Fibroblast of lung (primary cell): ENCODE data around the gene SET. TPM values are rescaled to one million over a fixed set of nuclear protein-coding genes. Genes with fewer than 3 reads are reported as not detected.

Experiments
- DNase-seq, 2 donors: peaks; one replicate each; pipeline versions ENCODE4 v3.0.0 to v3.0.0-alpha.2; 2010; ENCODE audit warnings: low read depth in 2 of 2
- H2AFZ ChIP-seq: 2 replicates; pipeline ENCODE4 v1.5.1; 2012; ENCODE audit warnings: low read length, control low read depth, inconsistent platforms
- H3K27ac ChIP-seq: 2 replicates; pipeline ENCODE4 v1.5.1; 2011; ENCODE audit warnings: low read length, control low read depth; ENCODE audit not compliant: insufficient read depth
- H3K27me3 ChIP-seq: 2 replicates; pipeline ENCODE4 v1.5.1; 2011; ENCODE audit warnings: mild to moderate bottlenecking, low read length; ENCODE audit not compliant: control insufficient read depth, insufficient read depth
- H3K36me3 ChIP-seq: 2 replicates; pipeline ENCODE4 v1.5.1; 2011; ENCODE audit warnings: low read length; ENCODE audit not compliant: control insufficient read depth, insufficient read depth
- H3K4me1 ChIP-seq: 2 replicates; pipeline ENCODE4 v1.5.1; 2011; ENCODE audit warnings: low read length; ENCODE audit not compliant: control insufficient read depth, insufficient read depth; ENCODE audit errors: extremely low read depth
- H3K4me2 ChIP-seq: 2 replicates; pipeline ENCODE4 v1.5.1; 2011; ENCODE audit warnings: low read length, control low read depth; ENCODE audit not compliant: insufficient read depth; ENCODE audit errors: extremely low read depth
- H3K4me3 ChIP-seq, 4 experiments: fragments of 200-600 bp in 1 of 4; sonication (generic) in 1 of 4; replicated peaks in 1 of 4; 2 replicates each; pipeline ENCODE4 v1.5.1; 2011 to 2016; ENCODE audit warnings: low read length in 4 of 4, low read depth in 3 of 4, mild to moderate bottlenecking in 3 of 4, control low read depth in 2 of 4, inconsistent platforms in 1 of 4, mixed read lengths in 1 of 4; ENCODE audit not compliant: insufficient read depth in 1 of 4; ENCODE audit errors: control extremely low read depth in 1 of 4
- H3K79me2 ChIP-seq: 2 replicates; pipeline ENCODE4 v1.5.1; 2012; ENCODE audit warnings: mild to moderate bottlenecking, low read length, inconsistent platforms; ENCODE audit not compliant: control insufficient read depth, insufficient read depth
- H3K9ac ChIP-seq: 2 replicates; pipeline ENCODE4 v1.5.1; 2011; ENCODE audit warnings: mild to moderate bottlenecking, low read length, control low read depth; ENCODE audit not compliant: insufficient read depth
- H3K9me3 ChIP-seq: 2 replicates; pipeline ENCODE4 v1.5.1; 2012; ENCODE audit warnings: low read depth, low read length; ENCODE audit not compliant: control insufficient read depth, insufficient read depth
- H4K20me1 ChIP-seq: 2 replicates; pipeline ENCODE4 v1.5.1; 2011; ENCODE audit warnings: low read length; ENCODE audit not compliant: control insufficient read depth, insufficient read depth; ENCODE audit errors: extremely low read depth
- CTCF ChIP-seq, 2 donors: IDR thresholded peaks in 1 of 2; conservative IDR thresholded peaks in 1 of 2; 1 replicate in 1 of 2; 2 replicates in 1 of 2; pipeline ENCODE4 v1.5.1; 2011 to 2012; ENCODE audit warnings: low read length in 2 of 2, control low read depth in 1 of 2, inconsistent platforms in 1 of 2, low read depth in 1 of 2, mild to moderate bottlenecking in 1 of 2
- EZH2 ChIP-seq: IDR thresholded peaks from 2 replicates; pipeline ENCODE4 v1.5.1; 2012; ENCODE audit warnings: low read length, control low read depth, mild to moderate bottlenecking; ENCODE audit errors: missing control alignments
- polyA plus RNA-seq, 2 donors: library from polyadenylated mRNA; depleted of rRNA in 1 of 2; stranded (reverse) in 1 of 2; unstranded in 1 of 2; fragments of >200 nt; gene quantifications; 2 replicates each; pipeline ENCODE4 v1.2.1, GENCODE V29; 2011 to 2012; ENCODE audit warnings: missing spikeins in 1 of 2
- total RNA-seq: library from RNA; depleted of rRNA; stranded (reverse); fragments of >200 nt; gene quantifications from 2 replicates; pipeline ENCODE4 v1.2.1, GENCODE V29; 2014

SET gene
- total and polyA plus RNA-seq, 2 donors (not counting 1 experiment from before 2014, with no cell fraction given): 256 to 456 TPM

GRCh38 chr9:128727640-128728248 lies 38.7 kb downstream of the SET start:
- TF ChIP-seq CTCF (conservative IDR thresholded peaks at IDR 0.05 in 1 of 2, IDR thresholded peaks at IDR 0.05 in 1 of 2; ENCODE audit: low read depth in 1 of 2, low read length in 2 of 2) (no peak), EZH2 (no peak)
- no peak for DNase-seq
- Histone ChIP-seq H2AFZ (no peak overlapping the region), H3K27me3 (no peaks in the 10 kb centered on the region), H3K79me2 (no peaks in the 10 kb centered on the region), H3K9me3 (no peaks in the 10 kb centered on the region), H3K9ac (no peak overlapping the region), H3K27ac (no peak overlapping the region), H3K4me3 (no peak overlapping the region), H4K20me1 (no peaks in the 10 kb centered on the region), H3K4me2 (no peak overlapping the region), H3K4me1 (peaks cover 4% of the 10 kb centered on the region), H3K36me3 (peaks cover 4% of the 10 kb centered on the region)

- TF ChIP-seq EZH2 (no peak), CTCF (conservative IDR thresholded peaks at IDR 0.05 in 1 of 2, IDR thresholded peaks at IDR 0.05 in 1 of 2; ENCODE audit: low read depth in 1 of 2, low read length in 2 of 2) (no peak)
- Histone ChIP-seq H3K4me2 (no peak overlapping the region), H3K4me1 (peaks cover 4% of the 10 kb centered on the region), H3K9ac (no peak overlapping the region), H3K27ac (no peak overlapping the region), H3K4me3 (no peak overlapping the region), H4K20me1 (no peaks in the 10 kb centered on the region), H3K79me2 (no peaks in the 10 kb centered on the region), H3K27me3 (no peaks in the 10 kb centered on the region), H3K36me3 (peaks cover 4% of the 10 kb centered on the region), H3K9me3 (no peaks in the 10 kb centered on the region), H2AFZ (no peak overlapping the region)
- DNase-seq: no peak
Observed at GRCh38 chr9:128728298-128728697, 39.3 kb downstream of the SET start.

GRCh38 chr9:128729302-128729701 lies 40.3 kb downstream of the SET start:
- Histone ChIP-seq H3K4me3 (no peak overlapping the region), H3K36me3 (peaks cover 4% of the 10 kb centered on the region), H3K27me3 (no peaks in the 10 kb centered on the region), H3K9ac (no peak overlapping the region), H3K27ac (no peak overlapping the region), H3K4me2 (no peak overlapping the region), H3K79me2 (no peaks in the 10 kb centered on the region), H2AFZ (no peak overlapping the region), H3K9me3 (no peaks in the 10 kb centered on the region), H3K4me1 (peaks cover 4% of the 10 kb centered on the region), H4K20me1 (no peaks in the 10 kb centered on the region)
- DNase-seq: no peak
- TF ChIP-seq CTCF (conservative IDR thresholded peaks at IDR 0.05 in 1 of 2, IDR thresholded peaks at IDR 0.05 in 1 of 2; ENCODE audit: low read depth in 1 of 2, low read length in 2 of 2) (no peak), EZH2 (no peak)
